Nephron progenitor cell (in vitro differentiated cells): ENCODE data around the gene COL13A1.

Experiments
- DNase-seq: peaks from one replicate; pipeline ENCODE4 v3.0.0; 2021
- H3K27ac Mint-ChIP-seq: 2 replicates; pipeline ENCODE4 v1.8.0; 2021; ENCODE audit warnings: mild to moderate bottlenecking, moderate library complexity, mixed read lengths
- H3K27me3 Mint-ChIP-seq: 2 replicates; pipeline ENCODE4 v1.8.0; 2021; ENCODE audit warnings: mild to moderate bottlenecking, low read depth, mixed read lengths; ENCODE audit not compliant: poor library complexity
- H3K36me3 Mint-ChIP-seq: 2 replicates; pipeline ENCODE4 v1.8.0; 2021; ENCODE audit warnings: low read depth, mixed read lengths
- H3K4me1 Mint-ChIP-seq: 2 replicates; pipeline ENCODE4 v1.8.0; 2021; ENCODE audit warnings: mixed read lengths
- H3K4me3 Mint-ChIP-seq: 2 replicates; pipeline ENCODE4 v1.8.0; 2021; ENCODE audit warnings: mild to moderate bottlenecking, moderate library complexity, mixed read lengths
- H3K9me3 Mint-ChIP-seq: 2 replicates; pipeline ENCODE4 v1.8.0; 2021; ENCODE audit warnings: mild to moderate bottlenecking, moderate library complexity, mixed read lengths
- CTCF ChIP-seq: fragments of 200-600 bp; sonication (generic); IDR thresholded peaks from 2 replicates; pipeline ENCODE4 v1.5.0; 2021; ENCODE audit warnings: antibody characterized with exemption

COL13A1 gene

DNA sequence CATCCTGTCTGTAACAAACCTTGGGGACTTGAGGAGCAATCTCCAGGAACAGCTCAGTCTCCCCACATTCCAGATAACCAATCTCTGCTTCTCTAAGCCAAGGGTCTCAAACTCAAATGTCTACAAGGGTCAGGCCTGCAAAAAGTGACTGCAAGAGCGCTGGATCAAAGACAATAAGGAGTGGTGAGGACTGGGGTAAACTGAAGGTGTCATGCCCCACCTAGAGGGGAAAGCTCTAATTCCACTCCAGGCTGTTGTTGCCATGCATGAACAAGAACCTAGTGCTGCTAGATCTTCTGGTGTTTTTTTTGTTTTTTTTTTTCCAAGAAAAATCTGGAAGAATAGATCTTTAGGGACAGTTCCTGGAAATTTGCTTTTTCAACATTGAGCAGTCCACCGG is 133.1 kb downstream of the COL13A1 start:
- no peak overlapping the region for H3K4me3 Mint-ChIP-seq
- no peak overlapping the region for H3K27ac Mint-ChIP-seq
- H3K36me3 Mint-ChIP-seq, result no peaks in the 10 kb centered on the region

DNA sequence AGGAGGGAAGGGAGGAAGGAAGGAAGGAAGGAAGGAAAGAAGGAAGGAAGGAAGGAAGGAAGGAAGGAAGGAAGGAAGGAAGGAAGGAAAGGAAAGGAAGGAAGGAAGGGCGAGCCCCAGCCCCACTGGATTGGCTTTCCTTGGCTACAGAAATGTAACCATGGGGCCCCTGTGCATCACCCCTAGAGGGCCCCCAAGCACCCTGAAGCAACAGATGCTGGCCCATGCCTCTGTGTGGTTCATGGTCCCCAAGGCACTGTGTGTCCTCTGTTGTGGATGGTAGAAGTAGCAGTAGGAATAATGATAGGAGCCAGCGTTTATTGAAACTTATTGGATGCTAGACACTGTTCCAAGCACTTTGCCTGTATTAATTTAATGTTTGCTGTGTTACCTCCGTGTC is 134.4 kb downstream of the COL13A1 start:
- Mint-ChIP-seq H3K27me3 (peaks cover 10% of the 10 kb centered on the region), H3K36me3 (peaks cover 12% of the 10 kb centered on the region)
- no peak for DNase-seq

More for the DNA sequence above, 133.1 kb downstream of the COL13A1 start:
- TF ChIP-seq CTCF, result no peak
- Mint-ChIP-seq H3K27me3 (peaks cover 10% of the 10 kb centered on the region), H3K4me1 (peaks cover 3% of the 10 kb centered on the region), H3K9me3 (no peaks in the 10 kb centered on the region)
- DNase-seq, result no peak

DNA sequence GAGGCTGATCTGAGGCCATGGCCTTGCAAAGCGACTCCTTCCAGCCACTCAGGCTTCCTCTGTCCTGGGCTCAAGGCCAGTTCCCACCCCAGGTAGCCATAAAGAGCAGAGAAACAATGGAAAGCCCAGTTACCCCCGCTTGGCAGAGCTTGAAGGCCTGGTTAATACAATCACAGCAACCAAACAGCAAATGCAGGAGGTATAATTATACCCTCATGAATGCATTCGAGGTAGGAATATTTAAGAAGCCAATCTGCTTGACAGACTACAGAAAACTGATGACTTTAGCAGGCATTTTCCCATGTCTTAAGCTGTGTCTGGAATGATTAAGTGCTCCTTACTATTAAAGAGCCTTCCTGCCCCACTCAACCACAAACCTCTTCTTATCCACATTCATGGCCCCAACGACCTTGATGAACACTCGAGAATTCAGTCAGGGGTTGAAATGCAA is 136.9 kb downstream of the COL13A1 start:
- no peak for DNase-seq
- no peak for TF ChIP-seq CTCF
- peaks cover 7% of the 10 kb centered on the region for H3K27me3 Mint-ChIP-seq
- H3K4me1 Mint-ChIP-seq, result no peaks in the 10 kb centered on the region
- H3K36me3 Mint-ChIP-seq, result peaks cover 20% of the 10 kb centered on the region
- H3K4me3 Mint-ChIP-seq, result no peak overlapping the region
- no peak overlapping the region for H3K27ac Mint-ChIP-seq
- H3K9me3 Mint-ChIP-seq, result peaks cover 25% of the 10 kb centered on the region

More for the DNA sequence above, 134.4 kb downstream of the COL13A1 start:
- H3K9me3 Mint-ChIP-seq, result peaks cover 12% of the 10 kb centered on the region
- H3K4me3 Mint-ChIP-seq, result no peak overlapping the region
- TF ChIP-seq CTCF, result no peak
- H3K4me1 Mint-ChIP-seq, result no peaks in the 10 kb centered on the region
- H3K27ac Mint-ChIP-seq, result no peak overlapping the region

GRCh38 chr10:69939061-69939460 is 137.4 kb downstream of the COL13A1 start:
- H3K36me3 Mint-ChIP-seq, result peaks cover 20% of the 10 kb centered on the region
- H3K27me3 Mint-ChIP-seq, result peaks cover 7% of the 10 kb centered on the region
- no peaks in the 10 kb centered on the region for H3K4me1 Mint-ChIP-seq
- TF ChIP-seq CTCF, result no peak
- H3K4me3 Mint-ChIP-seq, result no peak overlapping the region
- no peak overlapping the region for H3K27ac Mint-ChIP-seq
- no peak for DNase-seq
- H3K9me3 Mint-ChIP-seq, result peaks cover 25% of the 10 kb centered on the region

GRCh38 chr10:69939481-69939880 is 137.8 kb downstream of the COL13A1 start:
- DNase-seq, result no peak
- no peak for TF ChIP-seq CTCF
- H3K36me3 Mint-ChIP-seq, result peaks cover 20% of the 10 kb centered on the region
- no peaks in the 10 kb centered on the region for H3K4me1 Mint-ChIP-seq
- H3K27me3 Mint-ChIP-seq, result peaks cover 7% of the 10 kb centered on the region
- no peak overlapping the region for H3K4me3 Mint-ChIP-seq
- H3K27ac Mint-ChIP-seq, result no peak overlapping the region
- peaks cover 25% of the 10 kb centered on the region for H3K9me3 Mint-ChIP-seq

DNA sequence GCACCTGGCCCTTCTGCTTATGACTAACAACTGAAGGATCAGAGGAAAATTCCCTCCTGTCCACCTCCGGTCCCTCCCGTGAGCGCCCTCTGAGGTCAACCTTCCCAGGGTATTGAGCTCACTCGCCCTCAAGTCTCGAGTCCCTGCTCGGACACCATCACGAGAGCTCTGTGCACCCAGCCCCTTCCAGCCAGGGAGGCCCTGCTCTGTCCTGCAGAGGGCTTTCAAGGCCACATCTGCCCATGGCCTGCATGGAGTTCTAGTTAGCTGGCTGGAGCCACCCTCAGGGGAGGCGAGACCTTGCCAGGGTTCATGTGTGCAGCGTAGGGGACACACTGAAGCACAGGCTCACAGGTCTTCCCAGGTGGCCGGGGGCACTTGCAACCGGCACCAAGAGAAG is 140.0 kb downstream of the COL13A1 start:
- Mint-ChIP-seq H3K4me3 (no peak overlapping the region), H3K27ac (no peak overlapping the region), H3K27me3 (peaks cover 3% of the 10 kb centered on the region), H3K9me3 (peaks cover 25% of the 10 kb centered on the region), H3K4me1 (no peaks in the 10 kb centered on the region), H3K36me3 (peaks cover 20% of the 10 kb centered on the region)
- no peak for TF ChIP-seq CTCF
- DNase-seq, result no peak
